Right lobe of liver (tissue), 6 donors: ENCODE results near the gene FHOD1. TPM values are rescaled to one million over a fixed set of nuclear protein-coding genes. Genes with fewer than 3 reads are reported as not detected.

Experiments used
- ATAC-seq, 4 donors: fragments of 200-7000 bp; cut with Tn5 transposase; one replicate each; pipeline ENCODE4 v1.9.1; 2020; ENCODE audit warnings: mild to moderate bottlenecking in 4 of 4, moderate library complexity in 4 of 4
- DNase-seq, 3 donors: peaks; one replicate each; pipeline ENCODE4 v3.0.0-alpha.2; 2020
- H3K27ac ChIP-seq, 3 donors: fragments of 200-600 bp; one replicate each; pipeline ENCODE4 v1.8.0; 2022
- H3K27me3 ChIP-seq, 2 donors: fragments of 200-600 bp; one replicate each; pipeline ENCODE4 v1.8.0; 2022
- H3K36me3 ChIP-seq, 4 donors: fragments of 200-600 bp; sonication (generic) in 1 of 4; one replicate each; pipeline versions ENCODE4 v1.5.1 to v1.8.0; 2017 to 2022; ENCODE audit warnings: control low read depth in 1 of 4
- H3K4me1 ChIP-seq, 4 donors: fragments of 200-600 bp; sonication (generic) in 1 of 4; one replicate each; pipeline versions ENCODE4 v1.5.1 to v1.8.0; 2017 to 2022; ENCODE audit warnings: control low read depth in 1 of 4
- H3K4me3 ChIP-seq, 3 donors: fragments of 200-600 bp; one replicate each; pipeline ENCODE4 v1.8.0; 2022
- H3K9me3 ChIP-seq, 4 donors: fragments of 200-600 bp; sonication (generic) in 1 of 4; one replicate each; pipeline versions ENCODE4 v1.5.1 to v1.8.0; 2017 to 2022; ENCODE audit warnings: control low read depth in 1 of 4
- CTCF ChIP-seq, 4 donors: fragments of 200-600 bp in 3 of 4; fragments of 450-650 bp in 1 of 4; IDR thresholded peaks; one replicate each; pipeline versions ENCODE4 v1.5.1 to v1.8.0; 2016 to 2022; ENCODE audit warnings: antibody characterized with exemption in 4 of 4, mild to moderate bottlenecking in 2 of 4
- POLR2A ChIP-seq: fragments of 450-650 bp; IDR thresholded peaks from one replicate; pipeline ENCODE4 v1.6.1; 2017; ENCODE audit warnings: antibody characterized with exemption, mild to moderate bottlenecking
- WGBS: methylation state at CpG from one replicate; pipeline ENCODE4 v1.1.6; 2018; ENCODE audit warnings: low coverage, low lambda C conversion rate; ENCODE audit not compliant: insufficient coverage; ENCODE audit errors: missing lambda C conversion rate; 5-methylcytosine and 5-hydroxymethylcytosine counted together
- intact Hi-C, 2 donors: fragments of 100-400 bp; cut with DNase I; formaldehyde crosslinking; loops; one replicate each; pipeline versions ENCODE4 v1.11.2 to v1.14.1; 2022
- total RNA-seq, 6 experiments: library from RNA; depleted of rRNA in 2 of 6; stranded (reverse); fragments of >200 nt in 2 of 6; fragmentation: NEBNext Ultra II Directional in 3 of 6; extraction: Animal tissue kit (Norgen Biotek cat#: 25700) in 3 of 6; gene quantifications; one replicate each; pipeline versions ENCODE4 v1.1.0 to v1.2.4, GENCODE V29; 2016 to 2023
- donor health status: DM: no; HTN: yes; CAD: no.
- donor health status: DM: no; HTN: no; CAD: no.
- donor health status: DM: no; HTN: no; CAD: no.
- donor health status: DM: no; HTN: yes; CAD: no.
- donor health status: DM: no; HTN: yes; CAD: no.

Gene FHOD1
- total RNA-seq, 6 experiments from 2014 or later, result 2.3 to 9.6 (median 3.5) TPM

GRCh38 chr16:67227567-67227921, 19.7 kb downstream of the FHOD1 start:
- Histone ChIP-seq H3K4me1 (peaks cover 0 to 32% (median 3%) of the 10 kb centered on the region in 4 donors), H3K27me3 (no peaks in the 10 kb centered on the region), H3K36me3 (peaks cover 0 to 30% (median 0%) of the 10 kb centered on the region in 4 donors), H3K9me3 (no peaks in the 10 kb centered on the region), H3K4me3 (peak overlapping the region; percentile 96 to 100 (median 100)), H3K27ac (peak overlapping the region; percentile 63 to 71 (median 68))
- DNase-seq (no peak), ATAC-seq (no peak)
- TF ChIP-seq CTCF (IDR thresholded peaks at IDR 0.05), result no peak
- WGBS, result 10% methylated on average over 8 of the region's 12 CpGs
- intact Hi-C loops, result no loop called here

- intact Hi-C loops, result no loop called here
- WGBS, result 0% methylated on average over 20 of the region's 46 CpGs
- no peaks in the 10 kb centered on the region for H3K9me3 ChIP-seq
- ATAC-seq (peak; percentile 94 to 97 (median 96)), DNase-seq (peak; percentile 97 to 98 (median 98))
- H3K36me3 ChIP-seq, result peaks cover 0 to 30% (median 0%) of the 10 kb centered on the region in 4 donors
- no peaks in the 10 kb centered on the region for H3K27me3 ChIP-seq
- H3K4me1 ChIP-seq, result peaks cover 0 to 32% (median 3%) of the 10 kb centered on the region in 4 donors
- TF ChIP-seq POLR2A (peak; percentile 57), CTCF (IDR thresholded peaks at IDR 0.05) (peak in 2 of 4 donors; percentile 5 to 8)
- H3K27ac ChIP-seq, result peak within 1 kb of the TSS; percentile 63 to 71 (median 68)
- peak within 1 kb of the TSS; percentile 96 to 100 (median 100) for H3K4me3 ChIP-seq
Measured at GRCh38 chr16:67226804-67227566, 20.3 kb downstream of the FHOD1 start, which contains the start of gene TMEM208. TSS of gene TMEM208 (plus strand) at chr16:67227130. CDS start at chr16:67227219, 89 bp downstream.

- ATAC-seq, result no peak
- 22% methylated on average over 10 of the region's 12 CpGs for WGBS
- Histone ChIP-seq H3K36me3 (peaks cover 0 to 26% (median 0%) of the 10 kb centered on the region in 4 donors), H3K4me1 (peaks cover 0 to 31% (median 3%) of the 10 kb centered on the region in 4 donors), H3K4me3 (peak overlapping the region; percentile 96 to 100 (median 100)), H3K27ac (peak overlapping the region in 2 of 3 donors; percentile 66 to 68), H3K27me3 (no peaks in the 10 kb centered on the region), H3K9me3 (no peaks in the 10 kb centered on the region)
- TF ChIP-seq POLR2A (no peak), CTCF (IDR thresholded peaks at IDR 0.05) (no peak)
- intact Hi-C loops, result no loop called here
- DNase-seq, result no peak
Measured at GRCh38 chr16:67226295-67226803, 20.9 kb downstream of the FHOD1 start.

GRCh38 chr16:67223992-67224391, 23.3 kb downstream of the FHOD1 start:
- intact Hi-C loops, result no loop called here
- TF ChIP-seq CTCF (IDR thresholded peaks at IDR 0.05) (no peak), POLR2A (no peak)
- Histone ChIP-seq H3K4me3 (no peak overlapping the region), H3K36me3 (peaks cover 0 to 7% (median 0%) of the 10 kb centered on the region in 4 donors), H3K4me1 (peaks cover 0 to 27% (median 3%) of the 10 kb centered on the region in 4 donors), H3K27ac (peak overlapping the region in 1 of 3 donors; percentile 35), H3K27me3 (no peaks in the 10 kb centered on the region), H3K9me3 (no peaks in the 10 kb centered on the region)
- ATAC-seq (peak in 3 of 4 donors; percentile 28 to 70 (median 43)), DNase-seq (no peak)
- 14% methylated on average over 3 of the region's 3 CpGs for WGBS
